IMR-90 (cell line): Measurements from ENCODE around the gene COL5A3.

Source experiments
- BHLHE40 ChIP-seq: fragments of 150-350 bp; IDR thresholded peaks from 2 replicates; pipeline ENCODE4 v1.6.1; 2016; ENCODE audit warnings: mild to moderate bottlenecking, low read depth, low read length
- CEBPB ChIP-seq: IDR thresholded peaks from 2 replicates; pipeline ENCODE4 v1.6.1; 2012; ENCODE audit warnings: low read depth, low read length, improper control_type of control experiment
- CHD1 ChIP-seq: IDR thresholded peaks from 2 replicates; pipeline ENCODE4 v1.6.1; 2012; ENCODE audit warnings: low read depth, low read length, improper control_type of control experiment
- CTCF ChIP-seq: conservative IDR thresholded peaks from 2 replicates; pipeline ENCODE4 v1.5.1; 2012; ENCODE audit warnings: mild to moderate bottlenecking, low read depth, low read length, improper control_type of control experiment
- ELK1 ChIP-seq: fragments of 150-350 bp; IDR thresholded peaks from 2 replicates; pipeline ENCODE4 v1.6.1; 2016; ENCODE audit warnings: low read depth, mild to moderate bottlenecking, low read length, moderate library complexity, borderline replicate concordance
- FOS ChIP-seq: fragments of 150-350 bp; IDR thresholded peaks from 2 replicates; pipeline ENCODE4 v1.6.1; 2016; ENCODE audit warnings: low read depth, low read length
- MAFK ChIP-seq: IDR thresholded peaks from 2 replicates; pipeline ENCODE4 v1.6.1; 2012; ENCODE audit warnings: low read depth, low read length, improper control_type of control experiment
- MXI1 ChIP-seq: IDR thresholded peaks from 2 replicates; pipeline ENCODE4 v1.6.1; 2012; ENCODE audit warnings: low read depth, mild to moderate bottlenecking, low read length, moderate library complexity, borderline replicate concordance
- POLR2A ChIP-seq: IDR thresholded peaks from 2 replicates; pipeline ENCODE4 v1.6.1; 2012; ENCODE audit warnings: mild to moderate bottlenecking, low read depth, low read length
- RAD21 ChIP-seq: IDR thresholded peaks from 2 replicates; pipeline ENCODE4 v1.6.1; 2012; ENCODE audit warnings: low read length, improper control_type of control experiment
- RCOR1 ChIP-seq: IDR thresholded peaks from 2 replicates; pipeline ENCODE4 v1.6.1; 2012; ENCODE audit warnings: mild to moderate bottlenecking, low read length, improper control_type of control experiment; ENCODE audit not compliant: insufficient replicate concordance
- RFX5 ChIP-seq: IDR thresholded peaks from 2 replicates; pipeline ENCODE4 v1.8.0; 2012; ENCODE audit warnings: low read depth, mild to moderate bottlenecking, low read length, moderate library complexity
- SMC3 ChIP-seq: fragments of 150-350 bp; IDR thresholded peaks from 2 replicates; pipeline ENCODE4 v1.6.1; 2016; ENCODE audit warnings: low read depth, mild to moderate bottlenecking, antibody characterized with exemption, low read length, moderate library complexity
- USF2 ChIP-seq: fragments of 150-350 bp; IDR thresholded peaks from 2 replicates; pipeline ENCODE4 v1.6.1; 2017; ENCODE audit warnings: mild to moderate bottlenecking, antibody characterized with exemption, low read length, low read depth

GRCh38 chr19:10005632-10006334, 4.5 kb downstream of the COL5A3 start:
- TF ChIP-seq CTCF (no peak), POLR2A (no peak), USF2 (no peak), MAFK (no peak), BHLHE40 (no peak), RFX5 (no peak), CEBPB (no peak), SMC3 (no peak), RCOR1 (no peak), MXI1 (no peak), ELK1 (no peak), CHD1 (no peak), RAD21 (no peak), FOS (no peak)
